Stimulated activated CD8-positive, alpha-beta memory T cell treated with anti-CD3 and anti-CD28 coated beads, Interleukin-2, amount 100 ng/mL, for 1 hour (primary cell): ENCODE results near the gene NAA38.
A peak's percentile ranks its signal among the peaks of the same experiment; 100 is the strongest.

Experiments
- DNase-seq, 2 donors: peaks; one replicate each; pipeline ENCODE4 v3.0.0-alpha.2; 2020; ENCODE audit warnings: low read depth in 2 of 2

NAA38 gene, protein sequence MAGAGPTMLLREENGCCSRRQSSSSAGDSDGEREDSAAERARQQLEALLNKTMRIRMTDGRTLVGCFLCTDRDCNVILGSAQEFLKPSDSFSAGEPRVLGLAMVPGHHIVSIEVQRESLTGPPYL

DNA sequence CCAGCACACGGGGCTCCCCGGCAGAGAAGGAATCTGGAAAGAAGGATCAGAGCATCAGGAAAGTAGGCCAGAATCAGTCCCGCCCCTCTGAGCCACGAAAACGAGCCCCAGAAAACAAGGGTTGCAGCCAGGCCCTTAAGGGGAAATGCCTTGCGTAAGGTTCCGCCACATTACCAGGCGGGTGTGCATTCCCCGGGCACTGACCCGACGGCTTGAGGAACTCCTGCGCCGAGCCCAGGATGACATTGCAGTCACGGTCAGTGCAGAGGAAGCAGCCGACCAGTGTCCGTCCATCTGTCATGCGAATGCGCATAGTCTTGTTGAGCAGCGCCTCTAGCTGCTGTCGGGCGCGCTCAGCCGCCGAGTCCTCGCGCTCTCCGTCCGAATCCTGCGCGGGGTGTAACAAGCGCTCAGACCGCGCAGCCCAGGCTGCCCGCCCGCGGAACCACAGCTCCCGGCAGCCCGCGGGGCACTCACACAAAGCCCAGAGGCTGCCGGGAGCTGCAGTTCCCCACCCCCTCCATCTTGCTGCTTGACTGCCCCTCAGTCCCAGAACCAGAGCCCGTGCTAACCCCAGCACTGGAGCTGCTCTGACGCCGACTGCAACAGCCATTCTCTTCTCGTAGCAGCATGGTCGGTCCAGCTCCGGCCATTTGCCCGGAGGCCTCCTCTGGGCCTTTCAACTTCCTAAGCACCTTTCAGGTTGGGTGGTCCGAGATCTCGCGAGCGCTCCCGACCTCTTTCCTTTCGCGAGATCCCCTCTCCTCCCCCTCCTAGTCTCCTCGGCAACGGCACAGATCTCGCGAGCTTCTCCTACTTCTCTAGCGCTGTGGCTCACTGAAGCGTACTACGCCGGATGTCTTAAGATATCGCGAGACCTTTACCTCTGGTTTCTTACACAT, at the start of gene NAA38:
Gene NAA38, minus strand, starts transcription at position 749 of the 902 bp plus-strand sequence. Its CDS starts 96 bp downstream, at position 653.
- peak; percentile 81 to 88 for DNase-seq

DNA sequence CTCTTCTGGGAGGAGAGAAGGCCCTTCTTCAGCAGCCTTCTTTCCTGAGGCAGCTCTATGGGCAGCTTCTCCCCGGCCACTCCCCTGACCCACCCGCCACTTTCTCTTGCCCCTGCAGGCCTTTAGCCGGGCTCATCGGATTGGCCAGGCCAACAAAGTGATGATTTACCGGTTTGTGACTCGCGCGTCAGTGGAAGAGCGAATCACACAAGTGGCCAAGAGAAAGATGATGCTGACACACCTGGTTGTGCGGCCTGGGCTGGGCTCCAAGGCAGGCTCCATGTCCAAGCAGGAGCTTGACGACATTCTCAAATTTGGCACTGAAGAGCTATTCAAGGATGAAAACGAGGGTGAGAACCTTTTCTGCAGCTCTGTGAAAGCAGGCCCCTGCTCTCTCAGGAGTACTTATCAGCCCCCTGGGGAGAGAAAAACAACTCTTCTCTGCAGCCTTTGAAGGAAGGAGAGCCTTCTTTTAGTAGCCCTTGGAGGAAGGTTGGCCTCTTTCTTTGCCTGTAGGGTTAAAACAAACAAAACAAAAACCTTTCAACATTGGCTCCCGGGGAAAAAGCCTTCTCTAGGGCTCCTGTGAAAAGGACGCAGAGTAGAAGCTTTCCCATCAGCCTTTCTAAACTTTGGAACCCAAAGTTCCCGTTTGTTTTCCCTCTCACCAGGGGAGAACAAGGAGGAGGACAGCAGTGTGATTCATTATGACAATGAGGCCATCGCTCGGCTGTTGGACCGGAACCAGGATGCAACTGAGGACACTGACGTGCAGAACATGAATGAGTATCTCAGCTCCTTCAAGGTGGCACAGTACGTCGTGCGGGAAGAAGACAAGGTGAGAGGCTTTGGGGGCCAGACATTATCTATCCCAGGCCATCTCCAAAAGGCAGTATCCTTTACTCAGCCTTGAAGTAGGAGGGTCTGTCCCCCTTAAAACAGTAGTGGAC, 46.1 kb upstream of the NAA38 start:
- no peak for DNase-seq

DNA sequence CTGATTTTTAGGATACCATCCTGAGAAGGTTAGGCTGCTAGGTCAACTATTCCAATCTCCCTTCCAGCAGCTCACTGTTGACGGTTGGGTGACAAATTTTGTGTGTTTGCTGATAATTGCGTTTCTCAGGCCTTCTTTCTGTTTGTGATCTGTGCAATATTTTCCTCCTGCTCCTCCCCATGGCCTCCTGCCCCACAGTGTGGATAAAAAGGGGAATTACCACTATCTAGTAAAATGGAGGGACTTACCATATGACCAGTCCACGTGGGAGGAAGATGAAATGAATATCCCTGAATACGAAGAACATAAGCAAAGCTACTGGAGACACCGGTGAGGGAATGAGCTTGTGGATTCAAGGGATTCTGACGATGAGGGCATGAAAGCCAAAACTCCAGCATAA, 40.4 kb upstream of the NAA38 start:
- no peak for DNase-seq

DNA sequence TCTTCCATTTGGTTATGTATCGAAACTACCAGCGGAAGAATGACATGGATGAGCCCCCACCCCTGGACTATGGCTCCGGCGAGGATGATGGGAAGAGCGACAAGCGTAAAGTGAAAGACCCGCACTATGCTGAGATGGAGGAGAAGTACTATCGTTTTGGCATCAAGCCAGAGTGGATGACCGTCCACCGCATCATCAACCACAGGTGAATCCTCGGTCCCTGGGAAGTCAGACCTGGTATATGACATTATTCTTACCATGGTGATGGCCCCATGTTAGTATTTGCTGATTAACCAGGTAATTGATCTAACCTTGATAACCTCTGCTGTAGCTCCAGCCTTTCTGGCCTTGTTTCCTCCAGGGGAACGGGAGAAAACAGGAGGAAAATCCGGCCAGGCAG, 39.7 kb upstream of the NAA38 start:
- DNase-seq = no peak

DNA sequence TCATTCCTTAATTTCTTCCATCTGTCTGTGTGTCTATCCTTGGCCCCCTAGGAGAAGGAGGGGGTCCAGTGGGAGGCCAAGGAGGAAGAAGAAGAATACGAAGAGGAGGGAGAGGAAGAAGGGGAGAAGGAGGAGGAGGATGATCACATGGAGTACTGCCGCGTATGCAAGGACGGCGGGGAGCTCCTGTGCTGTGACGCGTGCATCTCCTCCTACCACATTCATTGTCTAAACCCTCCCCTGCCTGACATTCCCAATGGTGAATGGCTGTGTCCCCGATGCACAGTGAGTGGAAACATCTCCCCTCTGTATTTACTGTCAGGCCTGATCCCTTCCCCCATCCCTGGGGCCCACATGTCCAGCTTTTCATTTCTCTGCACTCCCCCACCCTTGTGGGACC, 37.5 kb upstream of the NAA38 start:
- no peak for DNase-seq

DNA sequence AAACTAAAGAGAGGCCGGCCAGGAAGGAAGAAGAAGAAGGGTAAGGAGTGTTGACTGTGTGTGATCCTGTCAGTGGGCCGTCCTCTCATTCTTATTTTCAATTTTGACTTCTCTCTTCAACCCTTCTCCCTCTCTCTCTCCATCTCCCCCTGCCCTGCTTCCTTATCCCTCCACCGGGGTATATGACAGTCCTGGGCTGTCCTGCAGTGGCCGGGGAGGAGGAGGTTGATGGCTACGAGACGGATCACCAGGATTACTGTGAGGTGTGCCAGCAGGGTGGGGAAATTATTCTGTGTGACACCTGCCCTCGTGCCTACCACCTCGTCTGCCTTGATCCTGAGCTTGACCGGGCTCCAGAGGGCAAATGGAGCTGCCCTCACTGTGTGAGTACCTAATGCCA, 36.9 kb upstream of the NAA38 start:
- no peak for DNase-seq

DNA sequence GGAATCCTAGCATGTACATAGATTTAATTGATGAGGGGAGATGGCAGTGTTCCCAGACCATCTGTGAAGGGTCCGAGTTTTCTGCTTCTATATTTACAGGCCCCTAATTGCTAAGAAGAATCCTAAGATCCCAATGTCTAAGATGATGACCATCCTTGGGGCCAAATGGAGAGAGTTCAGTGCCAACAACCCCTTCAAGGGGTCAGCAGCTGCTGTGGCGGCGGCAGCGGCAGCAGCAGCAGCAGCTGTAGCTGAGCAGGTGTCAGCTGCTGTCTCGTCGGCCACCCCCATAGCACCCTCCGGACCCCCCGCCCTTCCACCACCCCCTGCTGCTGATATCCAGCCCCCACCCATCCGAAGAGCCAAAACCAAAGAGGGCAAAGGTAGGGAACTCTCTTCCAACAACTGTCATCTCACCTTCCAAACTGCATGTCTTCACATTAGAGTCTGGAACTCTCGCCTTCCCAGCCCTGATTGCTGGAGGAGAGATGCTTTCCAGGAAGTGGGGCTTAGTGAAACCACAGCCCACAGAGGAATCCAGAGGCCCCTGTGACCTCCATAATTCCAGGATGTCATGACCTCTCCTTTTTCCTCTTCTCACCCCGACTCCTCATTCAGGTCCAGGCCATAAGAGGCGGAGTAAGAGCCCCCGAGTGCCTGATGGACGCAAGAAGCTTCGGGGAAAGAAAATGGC, 36.0 kb upstream of the NAA38 start:
- no peak for DNase-seq

DNA sequence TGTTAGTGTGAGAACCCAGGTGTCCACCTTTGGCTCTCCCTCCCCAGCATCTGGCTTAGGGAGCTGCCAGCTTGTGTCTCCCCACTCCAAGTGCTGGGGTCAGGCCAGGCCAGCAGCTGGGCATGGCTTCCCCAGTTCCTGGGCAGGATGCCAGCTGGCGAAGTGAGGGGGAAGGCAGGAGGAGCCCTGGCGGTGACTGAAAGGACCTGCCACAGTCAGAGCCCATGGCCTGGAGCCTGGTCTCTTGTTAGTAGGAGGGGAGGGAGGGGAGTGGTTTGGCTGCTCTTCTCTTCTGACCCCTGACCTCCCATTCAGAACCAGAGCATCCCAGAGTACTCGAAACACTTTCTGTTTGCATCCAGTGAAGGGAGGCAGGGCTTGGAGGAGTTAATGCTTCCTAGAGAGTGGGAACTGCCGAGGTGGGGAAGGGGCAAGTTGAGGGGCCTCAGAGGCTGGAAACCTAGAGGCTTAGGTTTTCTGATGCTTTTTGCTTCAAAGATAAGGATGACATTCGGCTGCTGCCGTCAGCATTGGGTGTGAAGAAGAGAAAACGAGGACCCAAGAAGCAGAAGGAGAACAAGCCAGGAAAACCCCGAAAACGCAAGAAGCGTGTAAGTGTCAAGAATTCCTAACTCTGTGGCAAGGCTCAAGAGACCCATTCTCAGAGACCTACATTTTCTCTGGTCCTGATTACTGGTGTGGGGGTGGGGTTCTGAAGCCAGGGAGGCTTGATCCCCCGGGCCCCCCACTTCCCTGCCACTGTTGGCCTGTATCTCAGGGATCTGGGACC, 32.0 kb upstream of the NAA38 start:
- DNase-seq = no peak

DNA sequence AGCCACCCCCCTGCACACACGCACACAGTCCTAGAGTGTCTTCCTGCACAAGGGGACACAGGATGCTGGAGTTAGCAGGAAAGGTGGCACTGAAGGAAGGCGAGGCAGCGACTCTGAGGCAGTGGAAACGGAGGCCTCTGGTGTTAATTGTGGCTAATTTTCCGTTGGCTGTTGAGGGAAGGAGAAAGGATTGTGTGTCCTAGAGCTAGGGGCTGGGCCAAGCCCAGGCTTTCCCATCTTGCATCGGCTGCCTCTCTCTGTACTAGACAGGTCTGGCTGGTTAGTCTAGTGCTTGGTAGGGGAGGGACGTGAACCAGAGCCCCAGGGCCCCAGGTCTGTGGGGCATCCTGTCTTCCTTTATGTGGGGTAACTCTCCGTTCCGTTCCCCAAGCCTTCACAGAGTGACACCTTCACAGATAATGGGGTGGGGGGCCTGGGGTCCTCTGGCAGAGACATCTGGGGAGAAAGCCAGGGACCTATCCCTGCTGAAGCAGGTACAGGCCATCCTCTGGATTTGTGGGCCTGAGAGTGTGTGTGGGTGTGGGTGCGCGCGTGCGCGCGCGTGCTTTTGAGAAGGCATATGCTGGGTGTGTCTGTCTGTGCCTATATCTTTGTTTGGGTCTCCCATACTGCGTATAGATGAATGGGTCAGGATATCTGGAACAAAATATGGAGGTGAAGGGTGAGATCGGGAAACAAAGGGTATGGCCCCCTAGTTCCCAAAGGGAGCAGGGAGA, 31.0 kb upstream of the NAA38 start, which contains the start of gene CHD3:
Gene CHD3, plus strand, starts transcription at position 606 of the 737 bp plus-strand sequence. CDS start 212 bp downstream, outside the sequence.
- DNase-seq = peak in 1 of 2 donors; percentile 24

DNA sequence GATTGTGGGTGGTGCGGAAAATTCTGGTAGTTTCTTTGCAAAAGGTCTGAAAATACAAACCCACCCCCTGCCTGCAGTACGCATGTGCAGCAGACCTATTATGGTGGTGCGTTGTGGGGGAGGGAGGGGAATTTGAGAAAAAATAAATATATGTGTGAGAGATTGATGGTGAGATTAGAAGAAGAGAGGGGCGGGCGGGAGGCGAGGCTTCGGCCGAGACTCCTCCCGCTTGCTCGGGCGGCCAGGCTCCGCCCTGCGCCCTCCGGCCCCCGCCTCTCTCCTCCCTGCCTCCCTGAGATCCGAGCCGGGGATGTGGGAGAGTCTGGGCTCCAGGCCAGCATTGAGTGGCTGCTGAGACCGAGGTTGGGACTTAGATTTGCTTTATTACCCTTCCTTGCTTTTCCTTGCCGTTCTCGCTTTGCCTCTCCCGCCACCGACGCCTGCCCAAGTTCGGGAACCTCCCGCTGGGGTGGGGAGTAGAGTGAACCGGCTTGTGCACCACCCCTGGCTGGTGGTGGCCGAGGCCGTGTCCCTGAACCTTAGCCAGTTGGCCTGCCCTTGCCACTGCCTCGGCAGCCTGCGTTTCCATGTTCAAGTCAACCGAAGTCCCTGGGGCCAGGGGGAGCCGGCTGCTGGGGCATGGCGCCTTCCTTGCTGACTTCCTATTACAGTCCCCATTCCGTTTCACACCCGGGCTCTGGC, 30.3 kb upstream of the NAA38 start:
- DNase-seq = peak; percentile 67 to 79

DNA sequence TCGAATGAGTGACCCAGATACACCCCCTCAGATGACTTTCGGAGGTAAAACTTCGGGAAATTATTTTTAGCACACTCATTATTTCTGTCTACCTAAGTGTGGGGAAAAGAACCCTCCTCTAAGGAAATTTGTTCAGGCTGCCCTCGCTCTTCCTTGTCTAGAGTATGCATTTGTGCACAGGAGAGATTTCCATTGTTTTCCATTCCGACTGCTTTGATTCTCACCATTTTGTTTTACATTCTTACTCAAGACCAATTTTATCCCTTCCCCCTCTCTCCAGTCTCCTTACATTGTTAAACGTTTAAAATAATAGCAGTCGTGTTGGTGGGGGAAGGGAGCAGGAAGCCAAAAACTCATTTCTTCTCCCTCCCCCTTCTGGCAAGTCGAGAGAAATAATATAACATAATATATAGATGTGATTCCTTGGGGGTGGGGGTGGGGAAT, 29.7 kb upstream of the NAA38 start:
- no peak for DNase-seq

DNA sequence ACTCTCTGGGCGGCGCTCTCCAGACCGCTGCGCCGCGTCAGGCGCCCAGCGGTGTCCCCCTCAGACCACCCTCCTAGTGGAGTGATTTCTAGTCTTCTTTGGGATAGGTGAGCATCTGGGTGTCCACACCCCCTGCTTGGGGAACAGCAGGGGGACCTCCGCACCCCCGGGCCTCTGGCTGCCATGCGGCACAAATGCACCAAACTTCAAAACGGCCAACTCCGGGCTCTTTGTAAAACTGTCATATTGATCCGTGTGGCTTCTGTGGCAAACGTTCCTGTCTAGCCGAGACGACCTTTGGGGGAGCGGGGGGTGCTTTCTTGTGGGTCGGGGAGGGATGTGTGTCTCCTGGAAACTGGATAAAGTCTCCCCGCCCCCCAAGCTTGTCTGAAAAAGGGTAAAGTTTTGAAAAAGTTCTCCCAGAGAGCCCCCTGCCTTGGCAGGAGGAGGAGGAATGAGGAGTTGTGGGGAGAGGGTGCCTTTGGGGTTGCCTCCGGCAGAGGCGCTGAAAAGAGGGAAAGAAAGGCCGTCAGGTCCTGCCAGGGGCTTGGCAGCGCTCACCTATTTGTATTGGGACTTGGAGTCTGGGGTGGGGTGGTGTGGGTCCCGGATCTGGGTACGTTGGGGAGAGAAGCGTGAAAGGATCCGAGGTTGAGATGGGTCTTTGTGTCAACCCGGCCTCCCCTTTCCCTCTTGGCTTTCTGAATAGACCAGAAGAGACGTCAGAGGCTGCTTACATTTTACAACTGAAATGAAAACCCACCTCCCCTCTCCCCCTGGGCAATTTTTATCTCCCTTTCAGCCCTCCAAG, 29.1 kb upstream of the NAA38 start:
- peak; percentile 22 to 24 for DNase-seq

DNA sequence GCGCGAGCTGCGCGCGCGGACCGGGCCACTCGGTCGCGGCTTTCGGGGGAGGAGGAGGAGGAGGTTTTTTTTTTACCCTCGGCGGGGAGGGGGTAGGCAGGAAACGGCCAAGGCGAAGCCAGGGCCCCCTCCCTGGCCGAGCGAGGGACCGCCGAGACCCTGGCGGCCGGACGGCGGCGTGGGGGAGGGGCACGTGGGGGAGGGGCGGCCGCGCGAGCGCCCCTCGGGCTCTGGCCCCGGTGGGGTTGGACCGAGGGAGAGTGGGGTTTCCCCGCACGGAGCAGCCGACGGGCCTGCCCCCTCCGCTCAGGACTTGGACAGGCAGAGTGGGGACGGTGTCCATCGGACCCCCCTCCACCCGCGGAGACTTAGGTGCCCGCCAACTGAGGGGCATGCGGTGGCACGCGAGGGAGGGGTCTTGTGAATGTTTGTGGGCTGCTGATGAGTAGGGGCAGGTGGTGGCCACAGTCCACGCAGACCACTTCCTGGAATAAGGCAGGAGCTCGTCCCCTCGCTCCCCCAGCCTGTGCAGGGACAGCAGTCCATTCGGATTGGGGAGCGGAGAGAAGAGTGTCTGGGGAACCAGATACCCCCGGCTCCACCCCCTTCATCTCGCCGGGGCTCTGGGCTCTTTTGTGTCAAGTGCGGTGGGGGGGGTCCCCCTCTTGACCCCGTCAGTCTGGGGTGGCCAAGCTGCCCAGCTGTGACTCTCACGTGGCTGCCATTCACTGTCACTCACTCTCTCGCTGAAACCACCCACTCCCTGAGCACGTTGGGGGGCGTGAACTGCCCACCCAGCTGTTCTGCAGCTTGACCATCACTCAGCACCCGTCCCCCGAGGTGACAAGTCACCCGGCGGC, 28.2 kb upstream of the NAA38 start:
- DNase-seq = peak; percentile 15 to 20

DNA sequence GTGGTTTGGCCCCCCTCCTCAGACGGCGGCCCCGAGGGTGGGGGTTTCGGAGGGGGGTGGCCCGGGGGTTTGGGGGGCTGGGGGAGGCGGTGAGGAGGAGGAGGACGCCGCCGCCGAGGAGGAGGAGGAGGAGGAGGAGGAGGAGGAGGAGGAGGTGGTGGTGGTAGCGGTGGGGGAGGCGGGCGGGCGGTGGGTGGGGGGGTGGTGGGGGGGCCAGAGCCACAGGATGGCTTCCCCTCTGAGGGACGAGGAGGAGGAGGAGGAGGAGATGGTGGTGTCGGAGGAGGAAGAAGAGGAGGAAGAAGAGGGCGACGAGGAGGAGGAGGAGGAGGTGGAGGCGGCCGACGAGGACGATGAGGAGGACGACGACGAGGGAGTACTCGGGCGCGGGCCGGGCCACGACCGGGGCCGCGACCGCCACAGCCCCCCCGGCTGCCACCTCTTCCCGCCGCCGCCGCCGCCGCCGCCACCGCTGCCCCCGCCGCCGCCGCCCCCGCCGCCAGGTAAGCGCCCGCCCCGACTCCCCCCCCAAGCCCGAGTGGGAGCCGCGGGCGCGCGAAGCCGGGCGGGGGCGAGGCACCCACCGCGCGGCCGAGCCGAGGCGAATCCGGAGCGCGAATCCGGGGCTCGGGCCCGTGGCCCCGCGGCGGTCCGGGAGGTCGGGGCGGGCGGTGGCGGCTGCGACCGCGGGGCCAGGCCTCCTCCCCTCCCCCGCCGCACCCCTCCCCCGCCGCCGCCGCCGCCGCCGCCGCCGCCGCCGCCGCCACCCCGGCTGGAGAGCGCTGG, 27.4 kb upstream of the NAA38 start:
- peak; percentile 11 to 33 for DNase-seq

DNA sequence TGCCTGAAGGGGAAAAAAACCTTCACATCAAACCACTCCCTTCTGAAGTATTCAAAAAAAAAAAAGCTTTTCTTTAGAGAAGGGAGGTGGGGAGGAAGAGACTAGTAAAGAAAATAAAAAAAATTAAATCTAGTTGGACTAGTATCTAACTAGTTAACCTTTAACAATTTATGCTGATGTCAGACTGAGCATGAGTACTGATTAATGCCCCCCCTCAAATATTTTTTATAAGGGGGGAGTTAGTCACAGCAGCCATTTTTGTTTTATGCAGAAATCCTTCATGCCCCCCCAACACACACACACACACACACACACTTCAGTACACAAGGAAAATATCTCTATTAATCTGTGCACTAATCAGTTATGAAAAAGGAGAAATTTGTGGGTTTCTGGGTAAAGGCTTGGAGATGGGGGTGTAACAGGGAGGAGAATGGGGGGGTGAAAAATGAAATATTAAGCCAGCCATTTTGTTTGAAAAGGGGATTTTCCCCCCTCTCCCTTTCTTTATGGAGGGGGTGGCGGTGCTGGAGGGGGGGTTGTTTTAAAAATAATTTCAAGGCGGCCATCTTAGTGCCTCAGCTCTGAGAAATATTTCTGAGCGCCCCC, 26.5 kb upstream of the NAA38 start:
- no peak for DNase-seq

DNA sequence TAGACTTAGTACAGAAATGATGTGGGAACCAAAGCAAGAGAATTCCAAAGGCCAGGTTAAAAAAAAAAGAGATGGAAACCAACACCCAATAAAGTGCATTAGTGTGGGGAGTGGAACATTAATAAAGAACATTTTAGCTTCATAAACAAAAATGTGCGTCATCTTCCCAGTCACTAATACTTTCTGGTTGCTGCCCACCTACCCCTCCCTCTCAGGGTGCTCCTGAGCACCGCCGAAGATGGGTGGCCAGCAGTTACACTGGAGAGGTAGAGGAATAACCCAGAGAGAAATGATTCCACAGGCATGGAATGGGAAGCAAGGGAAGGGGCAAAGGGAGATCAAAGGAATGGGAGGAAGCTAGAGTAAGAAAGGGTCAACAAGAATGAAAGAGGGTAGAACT, 25.3 kb upstream of the NAA38 start:
- no peak for DNase-seq
